Esophagus muscularis mucosa (tissue), 4 donors: ENCODE measurements around the gene ALPK3.

Experiments
- EP300 ChIP-seq: sonication (generic); formaldehyde crosslinking; IDR thresholded peaks from one replicate; pipeline ENCODE4 v1.6.1; 2017; ENCODE audit warnings: antibody characterized with exemption
- POLR2A ChIP-seq: fragments of 450-650 bp; IDR thresholded peaks from one replicate; pipeline ENCODE4 v1.6.1; 2017; ENCODE audit warnings: antibody characterized with exemption, moderate library complexity, mild to moderate bottlenecking, low read depth
- POLR2AphosphoS5 ChIP-seq, 2 donors: sonication (generic); formaldehyde crosslinking; IDR thresholded peaks; one replicate each; pipeline ENCODE4 v1.6.1; 2017; ENCODE audit warnings: antibody characterized with exemption in 2 of 2
- TF ChIP-seq, protein P1 (sequence below), 3 experiments: fragments of 200-600 bp in 2 of 3; fragments of 450-650 bp in 1 of 3; sonication (generic) in 2 of 3; IDR thresholded peaks; one replicate each; pipeline ENCODE4 v1.5.1; 2017 to 2019; ENCODE audit warnings: antibody characterized with exemption in 3 of 3, mild to moderate bottlenecking in 2 of 3, moderate library complexity in 1 of 3

- TF ChIP-seq POLR2A: no peak
- TF ChIP-seq, protein P1, sequence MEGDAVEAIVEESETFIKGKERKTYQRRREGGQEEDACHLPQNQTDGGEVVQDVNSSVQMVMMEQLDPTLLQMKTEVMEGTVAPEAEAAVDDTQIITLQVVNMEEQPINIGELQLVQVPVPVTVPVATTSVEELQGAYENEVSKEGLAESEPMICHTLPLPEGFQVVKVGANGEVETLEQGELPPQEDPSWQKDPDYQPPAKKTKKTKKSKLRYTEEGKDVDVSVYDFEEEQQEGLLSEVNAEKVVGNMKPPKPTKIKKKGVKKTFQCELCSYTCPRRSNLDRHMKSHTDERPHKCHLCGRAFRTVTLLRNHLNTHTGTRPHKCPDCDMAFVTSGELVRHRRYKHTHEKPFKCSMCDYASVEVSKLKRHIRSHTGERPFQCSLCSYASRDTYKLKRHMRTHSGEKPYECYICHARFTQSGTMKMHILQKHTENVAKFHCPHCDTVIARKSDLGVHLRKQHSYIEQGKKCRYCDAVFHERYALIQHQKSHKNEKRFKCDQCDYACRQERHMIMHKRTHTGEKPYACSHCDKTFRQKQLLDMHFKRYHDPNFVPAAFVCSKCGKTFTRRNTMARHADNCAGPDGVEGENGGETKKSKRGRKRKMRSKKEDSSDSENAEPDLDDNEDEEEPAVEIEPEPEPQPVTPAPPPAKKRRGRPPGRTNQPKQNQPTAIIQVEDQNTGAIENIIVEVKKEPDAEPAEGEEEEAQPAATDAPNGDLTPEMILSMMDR (IDR thresholded peaks at IDR 0.05): no peak
- TF ChIP-seq POLR2AphosphoS5 (IDR thresholded peaks at IDR 0.05): no peak
- no peak for TF ChIP-seq EP300
These were observed 41.2 kb upstream of the ALPK3 start for GRCh38 chr15:84775867-84776449.
